ENCODE data around the gene EFCAB6. TPM values are rescaled to one million over a fixed set of nuclear protein-coding genes. Genes with fewer than 3 reads are reported as not detected.

Gene EFCAB6
- total and polyA plus RNA-seq, 2 donors (not counting 3 experiments of a cell fraction or from before 2014, with no cell fraction given), result 0.07 to 0.31 TPM

GRCh38 chr22:43857367-43857766, 45.3 kb upstream of the EFCAB6 start:
- POLR2A ChIA-PET, result no interaction called here
- Histone ChIP-seq H3K27me3 (ENCODE audit: control insufficient read depth in 2 of 2, insufficient read depth in 2 of 2, low read length in 2 of 2) (peaks cover 0 to 7% of the 10 kb centered on the region in 2 experiments), H3K79me2 (ENCODE audit: control insufficient read depth, insufficient read depth, low read length) (no peaks in the 10 kb centered on the region), H3K9ac (replicated peaks; ENCODE audit: extremely low read depth, insufficient read depth, low read length) (no peak overlapping the region), H4K20me1 (replicated peaks; ENCODE audit: control insufficient read depth, extremely low read depth, insufficient read depth, low read length) (no peaks in the 10 kb centered on the region), H3K4me3 (replicated peaks in 1 of 3; ENCODE audit: insufficient read depth in 1 of 3, low read depth in 1 of 3, low read length in 3 of 3) (no peak overlapping the region), H3K4me1 (ENCODE audit: control insufficient read depth, extremely low read depth, insufficient read depth, low read length) (peaks cover 4% of the 10 kb centered on the region), H3K9me3 (replicated peaks; ENCODE audit: control insufficient read depth, insufficient read depth, low read length) (no peaks in the 10 kb centered on the region), H3K4me2 (ENCODE audit: insufficient read depth, low read length) (no peak overlapping the region), H3K27ac (ENCODE audit: insufficient read depth, low read depth, low read length) (no peak overlapping the region), H3K9me1 (replicated peaks; ENCODE audit: control insufficient read depth, extremely low read depth, insufficient read depth, low read length) (no peaks in the 10 kb centered on the region), H3K36me3 (ENCODE audit: control insufficient read depth in 2 of 2, extremely low read depth in 1 of 2, insufficient read depth in 2 of 2, low read length in 2 of 2) (no peaks in the 10 kb centered on the region), H2AFZ (ENCODE audit: low read depth, low read length) (no peak overlapping the region)
- no TSS peak for BruUV-seq (replicated peaks)
- dilution Hi-C loops (cut with MboI; ENCODE audit: extremely low pct_ligation_motif_present, low sequenced_read_pairs) (no loop called here), intact Hi-C loops (cut with micrococcal nuclease) (no loop called here)
- CTCF ChIA-PET, result interaction anchor here (1.3 kb wide), 1 partner anchor 28 kb away, joined by 4 read pairs; no protein-coding TSS in a partner anchor
- FAIRE-seq, result no peak
- DNase-seq (ENCODE audit: low read depth, low spot score), result no peak
- no peak for TF ChIP-seq MYC (IDR thresholded peaks at IDR 0.05; ENCODE audit: low read depth, low read length)

- H3K36me3 ChIP-seq (ENCODE audit: control insufficient read depth in 2 of 2, extremely low read depth in 1 of 2, insufficient read depth in 2 of 2, low read length in 2 of 2), result no peaks in the 10 kb centered on the region
- TF ChIP-seq GATA2 (IDR thresholded peaks at IDR 0.05; ENCODE audit: insufficient read depth, insufficient read length, low read depth, low read length), result no peak
- TF ChIP-seq MYC (IDR thresholded peaks at IDR 0.05; ENCODE audit: low read depth, low read length), result no peak
- TF ChIP-seq CTCF (IDR thresholded peaks at IDR 0.05; ENCODE audit: extremely low read depth in 1 of 2, insufficient read depth in 1 of 2, low read depth in 1 of 2, low read length in 2 of 2), result no peak
- no peak for TF ChIP-seq POLR2A (IDR thresholded peaks at IDR 0.05; ENCODE audit: low read depth, low read length)
- no peak for TF ChIP-seq FOS (IDR thresholded peaks at IDR 0.05; ENCODE audit: borderline replicate concordance, insufficient read depth, low read length)
- TF ChIP-seq POLR2AphosphoS5 (IDR thresholded peaks at IDR 0.05; ENCODE audit: insufficient read depth, low read depth, low read length), result no peak
- TF ChIP-seq EZH2 (IDR thresholded peaks at IDR 0.05; ENCODE audit: borderline replicate concordance, low read depth, low read length, severe bottlenecking), result no peak
- no peak for TF ChIP-seq MAX (IDR thresholded peaks at IDR 0.05; ENCODE audit: insufficient read depth, insufficient read length)
- TF ChIP-seq JUN (IDR thresholded peaks at IDR 0.05; ENCODE audit: borderline replicate concordance, insufficient read depth, insufficient read length, low read depth), result no peak
- dilution Hi-C loops (cut with MboI; ENCODE audit: extremely low pct_ligation_motif_present, low sequenced_read_pairs), result no loop called here
- H3K79me2 ChIP-seq (ENCODE audit: control insufficient read depth, insufficient read depth, low read length), result no peaks in the 10 kb centered on the region
- no peak overlapping the region for H3K9ac ChIP-seq (replicated peaks; ENCODE audit: extremely low read depth, insufficient read depth, low read length)
- no peaks in the 10 kb centered on the region for H3K9me1 ChIP-seq (replicated peaks; ENCODE audit: control insufficient read depth, extremely low read depth, insufficient read depth, low read length)
- H3K4me3 ChIP-seq (replicated peaks in 1 of 3; ENCODE audit: insufficient read depth in 1 of 3, low read depth in 1 of 3, low read length in 3 of 3), result no peak overlapping the region
- intact Hi-C loops (cut with micrococcal nuclease), result no loop called here
- peaks cover 5% of the 10 kb centered on the region for H3K4me1 ChIP-seq (ENCODE audit: control insufficient read depth, extremely low read depth, insufficient read depth, low read length)
- no peak overlapping the region for H3K4me2 ChIP-seq (ENCODE audit: insufficient read depth, low read length)
- no peaks in the 10 kb centered on the region for H3K27me3 ChIP-seq (ENCODE audit: control insufficient read depth in 2 of 2, insufficient read depth in 2 of 2, low read length in 2 of 2)
- POLR2A ChIA-PET, result no interaction called here
- CTCF ChIA-PET, result no interaction called here
- H3K9me3 ChIP-seq (replicated peaks; ENCODE audit: control insufficient read depth, insufficient read depth, low read length), result no peaks in the 10 kb centered on the region
- no peak for DNase-seq (ENCODE audit: low read depth, low spot score)
- no TSS peak for BruUV-seq (replicated peaks)
- no peak for FAIRE-seq
- no peaks in the 10 kb centered on the region for H4K20me1 ChIP-seq (replicated peaks; ENCODE audit: control insufficient read depth, extremely low read depth, insufficient read depth, low read length)
- H2AFZ ChIP-seq (ENCODE audit: low read depth, low read length), result no peak overlapping the region
- H3K27ac ChIP-seq (ENCODE audit: insufficient read depth, low read depth, low read length), result no peak overlapping the region
Observed at GRCh38 chr22:43855431-43855830, 43.3 kb upstream of the EFCAB6 start.

Measured in endothelial cell of umbilical vein (primary cell).